Measurements from ENCODE around the gene PRR23E.

The PRR23E gene, protein sequence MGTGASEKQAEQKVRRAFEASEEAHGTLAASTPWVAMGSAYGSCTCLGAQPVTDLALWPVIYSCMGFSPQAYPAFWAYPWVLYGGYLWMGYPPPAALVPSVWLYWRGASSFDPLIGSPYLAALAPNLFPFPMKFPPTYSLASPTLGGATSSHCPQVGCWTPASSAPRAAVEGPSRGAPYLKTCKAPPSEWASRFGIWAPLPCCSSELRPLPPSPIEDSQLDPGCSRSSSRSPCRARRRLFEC

DNA sequence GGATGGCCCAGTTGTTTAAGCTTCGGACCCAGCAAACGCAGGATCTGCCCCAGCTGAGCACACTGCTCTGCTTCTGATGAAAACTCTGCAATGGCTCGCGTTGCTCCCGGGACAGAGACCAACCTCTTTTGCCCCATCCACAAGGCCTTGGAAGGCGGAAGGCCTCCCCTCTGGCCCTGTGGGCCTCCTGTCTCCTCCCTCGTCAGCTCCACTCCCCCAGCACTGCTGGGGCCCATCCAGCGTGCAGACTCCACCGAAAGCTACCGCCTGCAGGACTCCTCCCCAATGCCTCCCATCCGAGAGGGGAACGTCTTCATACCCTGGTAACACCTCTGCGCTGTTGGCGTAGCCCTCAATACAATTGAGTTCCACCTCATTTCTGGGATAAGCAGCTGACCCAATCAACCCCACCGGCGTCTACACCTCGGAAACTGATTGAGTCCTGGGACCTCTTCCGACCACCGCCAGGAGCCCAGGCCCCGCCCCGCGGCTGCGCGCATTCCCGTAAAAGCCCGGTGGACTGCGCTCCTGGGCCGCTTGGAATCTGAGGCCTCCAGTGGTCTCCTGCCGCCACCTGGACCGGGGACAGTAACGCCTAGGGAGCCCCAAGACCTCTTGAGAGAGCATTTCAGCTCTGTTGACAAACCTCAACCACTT is at the start of gene PRR23E:
Gene PRR23E, plus strand, starts transcription at position 556 of the 657 bp plus-strand sequence. CDS start 3,555 bp downstream, outside the sequence.
- H3K4me1 ChIP-seq (ENCODE audit: insufficient read depth, low read length) = no peaks in the 10 kb centered on the region
- H3K36me3 ChIP-seq (ENCODE audit: insufficient read depth, low read length) = no peaks in the 10 kb centered on the region
- H3K27me3 ChIP-seq (ENCODE audit: insufficient read depth, low read length) = no peaks in the 10 kb centered on the region
- no peak within 1 kb of the TSS for H3K4me3 ChIP-seq (ENCODE audit: low read length)
- H2AFZ ChIP-seq (ENCODE audit: low read depth, low read length) = no peak within 1 kb of the TSS
- H3K9me3 ChIP-seq (ENCODE audit: low read length) = no peaks in the 10 kb centered on the region

DNA sequence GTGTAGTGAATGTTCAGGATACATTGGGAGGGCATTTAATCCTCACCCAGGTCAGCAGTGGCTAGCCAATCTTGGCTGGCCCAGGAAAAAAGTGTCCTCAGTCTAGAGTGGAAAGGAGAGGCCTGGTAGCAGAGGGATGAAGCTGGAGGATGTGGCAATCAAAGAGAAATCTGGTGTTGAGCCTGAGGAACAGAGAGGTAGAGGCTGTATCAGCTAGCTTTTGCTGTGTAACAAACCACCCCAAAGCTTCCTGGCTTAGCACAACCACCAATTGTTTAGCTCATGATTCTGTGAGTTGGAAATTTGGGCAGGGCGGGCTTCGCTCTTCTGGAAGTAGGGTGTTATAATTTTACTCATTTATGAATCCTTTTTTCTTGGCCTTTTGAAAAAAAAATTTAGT is 49.8 kb upstream of the PRR23E start:
- H2AFZ ChIP-seq (ENCODE audit: low read depth, low read length) = no peak overlapping the region
- no peaks in the 10 kb centered on the region for H3K4me1 ChIP-seq (ENCODE audit: insufficient read depth, low read length)
- peaks cover 21% of the 10 kb centered on the region for H3K27me3 ChIP-seq (ENCODE audit: insufficient read depth, low read length)
- H3K4me3 ChIP-seq (ENCODE audit: low read length) = no peak overlapping the region
- H3K36me3 ChIP-seq (ENCODE audit: insufficient read depth, low read length) = no peaks in the 10 kb centered on the region
- H3K9me3 ChIP-seq (ENCODE audit: low read length) = no peaks in the 10 kb centered on the region

DNA sequence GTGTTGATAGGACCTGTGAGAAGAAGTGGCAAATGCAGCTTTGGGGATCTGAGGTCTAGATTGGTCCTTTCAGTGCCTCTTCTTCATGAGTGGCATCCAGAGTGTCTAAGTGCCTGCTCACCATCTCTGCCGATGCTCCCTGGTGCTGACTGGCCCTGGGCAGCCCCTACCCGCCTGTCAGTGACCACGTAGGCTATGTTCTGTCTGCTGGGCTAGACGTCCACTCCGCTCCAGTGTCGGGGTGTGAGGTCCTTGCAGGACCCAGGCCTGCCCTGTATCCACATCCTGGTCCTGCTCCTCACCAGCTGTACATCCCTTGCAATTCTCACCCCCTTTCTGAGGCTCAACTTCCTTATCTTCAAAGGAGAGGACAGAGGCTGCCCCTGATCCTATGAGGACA is 48.3 kb upstream of the PRR23E start:
- no peak overlapping the region for H3K4me3 ChIP-seq (ENCODE audit: low read length)
- H2AFZ ChIP-seq (ENCODE audit: low read depth, low read length) = no peak overlapping the region
- no peaks in the 10 kb centered on the region for H3K9me3 ChIP-seq (ENCODE audit: low read length)
- H3K27me3 ChIP-seq (ENCODE audit: insufficient read depth, low read length) = peaks cover 8% of the 10 kb centered on the region
- H3K4me1 ChIP-seq (ENCODE audit: insufficient read depth, low read length) = no peaks in the 10 kb centered on the region
- H3K36me3 ChIP-seq (ENCODE audit: insufficient read depth, low read length) = no peaks in the 10 kb centered on the region

DNA sequence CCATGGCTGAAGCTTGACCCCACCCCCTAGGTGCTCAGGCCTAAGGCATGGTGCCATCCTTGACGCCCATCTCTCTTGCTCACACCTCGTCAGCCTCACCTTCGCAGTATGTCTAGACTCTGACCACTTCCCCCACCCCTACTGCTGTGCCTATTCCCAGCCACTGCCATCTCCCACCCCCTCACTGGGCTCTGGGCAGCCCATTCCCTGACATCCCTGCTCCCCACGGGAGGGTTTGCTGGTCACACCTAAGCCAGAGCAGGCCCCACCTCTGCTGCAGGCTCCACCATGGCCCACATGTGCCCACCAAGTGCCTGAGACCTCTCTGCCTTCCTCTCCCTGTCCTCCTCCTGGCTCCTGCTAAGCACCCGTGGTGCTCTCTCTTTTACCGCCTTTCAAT is 47.7 kb upstream of the PRR23E start:
- no peaks in the 10 kb centered on the region for H3K9me3 ChIP-seq (ENCODE audit: low read length)
- no peak overlapping the region for H3K4me3 ChIP-seq (ENCODE audit: low read length)
- H3K4me1 ChIP-seq (ENCODE audit: insufficient read depth, low read length) = no peaks in the 10 kb centered on the region
- H3K27me3 ChIP-seq (ENCODE audit: insufficient read depth, low read length) = peaks cover 8% of the 10 kb centered on the region
- no peaks in the 10 kb centered on the region for H3K36me3 ChIP-seq (ENCODE audit: insufficient read depth, low read length)
- H2AFZ ChIP-seq (ENCODE audit: low read depth, low read length) = no peak overlapping the region

DNA sequence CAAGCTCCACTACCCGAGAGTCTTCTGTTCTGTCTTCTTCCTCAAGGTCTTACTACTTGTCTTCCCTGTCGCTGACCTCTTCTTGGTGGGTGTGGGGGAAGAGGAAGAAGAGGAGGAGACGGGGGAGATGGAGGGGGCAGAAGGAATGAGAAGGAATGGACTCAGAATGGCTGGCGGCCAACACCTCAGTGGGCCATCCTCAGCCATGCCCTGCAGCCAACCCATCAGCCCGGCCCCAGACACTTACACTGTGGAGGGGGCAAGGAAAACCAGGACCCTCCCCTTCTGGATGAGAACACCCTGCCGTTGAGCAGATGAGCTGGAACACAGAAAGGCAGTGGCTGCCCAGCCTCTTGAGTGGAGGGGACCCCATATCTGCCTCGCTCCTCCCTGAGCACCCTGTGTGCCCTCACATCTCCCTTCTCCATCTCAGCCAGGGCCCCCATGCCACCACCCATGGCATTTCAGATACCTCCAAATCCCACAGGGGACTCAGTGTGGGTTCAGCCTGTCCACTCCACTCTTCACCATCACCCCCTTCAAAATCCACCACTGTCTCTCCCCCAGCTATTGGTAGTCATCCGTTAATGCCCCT is 45.5 kb upstream of the PRR23E start:
- Histone ChIP-seq H3K36me3 (ENCODE audit: insufficient read depth, low read length) (no peaks in the 10 kb centered on the region), H3K9me3 (ENCODE audit: low read length) (no peaks in the 10 kb centered on the region), H3K4me3 (ENCODE audit: low read length) (no peak overlapping the region), H3K27me3 (ENCODE audit: insufficient read depth, low read length) (no peaks in the 10 kb centered on the region), H2AFZ (ENCODE audit: low read depth, low read length) (no peak overlapping the region), H3K4me1 (ENCODE audit: insufficient read depth, low read length) (no peaks in the 10 kb centered on the region)

DNA sequence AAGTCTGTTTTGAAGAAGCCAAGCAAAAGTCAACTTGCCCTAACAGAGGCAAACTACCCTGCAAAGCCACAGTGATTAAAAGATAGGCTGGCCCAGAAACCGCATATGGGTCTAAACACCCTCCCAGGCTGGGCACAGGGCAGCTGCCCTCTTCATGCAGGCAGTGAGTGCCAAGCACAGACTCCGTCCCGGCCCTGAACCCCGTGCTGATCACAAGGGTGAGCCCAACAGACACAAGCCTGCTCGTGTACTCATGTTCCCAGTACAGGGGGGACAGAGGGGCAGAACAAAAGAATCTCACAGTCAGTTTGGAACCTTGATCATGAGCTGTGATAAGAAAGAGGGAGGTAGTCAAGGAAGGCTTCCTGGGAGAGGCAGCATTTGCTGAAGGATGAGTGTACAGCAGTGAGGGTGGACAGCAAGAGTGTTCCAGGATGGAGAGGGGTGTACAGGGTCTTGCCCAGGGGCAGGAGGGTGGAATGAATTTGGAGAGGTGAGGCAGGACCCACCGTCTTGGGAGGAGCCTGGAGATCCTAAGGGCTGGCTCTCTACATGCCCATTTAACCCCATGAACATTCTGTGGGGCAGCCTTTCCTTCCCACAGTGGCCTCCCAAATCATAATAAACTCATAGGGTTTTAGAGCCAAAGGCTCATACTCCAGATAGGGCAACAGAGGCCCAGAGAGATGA is 43.2 kb upstream of the PRR23E start:
- no peaks in the 10 kb centered on the region for H3K4me1 ChIP-seq (ENCODE audit: insufficient read depth, low read length)
- no peaks in the 10 kb centered on the region for H3K9me3 ChIP-seq (ENCODE audit: low read length)
- H3K36me3 ChIP-seq (ENCODE audit: insufficient read depth, low read length) = no peaks in the 10 kb centered on the region
- no peak overlapping the region for H2AFZ ChIP-seq (ENCODE audit: low read depth, low read length)
- H3K27me3 ChIP-seq (ENCODE audit: insufficient read depth, low read length) = no peaks in the 10 kb centered on the region
- H3K4me3 ChIP-seq (ENCODE audit: low read length) = no peak overlapping the region

DNA sequence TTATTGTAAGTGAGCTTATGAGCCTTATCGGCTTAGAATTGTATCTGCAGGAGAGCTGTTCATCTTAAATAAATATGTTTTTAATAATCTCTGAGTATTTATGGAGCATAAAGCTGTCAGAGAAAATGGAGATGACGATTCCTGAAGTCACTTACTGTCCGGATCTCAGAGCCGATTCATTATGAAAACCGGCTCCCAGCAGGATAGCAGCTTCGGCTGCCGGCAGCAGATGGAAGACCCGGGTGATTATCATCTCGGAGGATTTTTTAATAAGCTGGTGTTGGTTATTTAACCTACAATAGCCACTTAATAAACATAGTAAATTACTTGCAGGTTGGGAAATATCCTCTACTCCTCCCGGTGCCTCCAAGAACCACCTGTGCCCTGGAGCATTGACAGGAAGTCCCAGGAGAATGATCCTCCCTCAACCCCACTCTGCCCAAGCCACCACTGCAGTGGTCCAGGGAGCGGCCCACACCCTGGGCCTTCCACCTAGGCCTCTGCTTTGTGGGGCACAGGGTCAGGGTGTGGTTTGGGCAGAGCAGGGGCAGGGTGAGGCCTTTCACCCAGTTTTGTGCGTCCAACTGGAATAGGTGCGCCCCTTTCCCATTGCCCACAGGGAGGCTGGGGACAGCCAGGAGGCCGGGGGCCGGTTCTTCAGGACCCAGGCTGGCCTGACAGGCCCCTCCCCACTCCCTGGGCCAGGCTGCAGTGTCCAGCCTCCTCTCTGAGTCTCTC is 42.2 kb upstream of the PRR23E start:
- Histone ChIP-seq H3K4me1 (ENCODE audit: insufficient read depth, low read length) (no peaks in the 10 kb centered on the region), H3K27me3 (ENCODE audit: insufficient read depth, low read length) (no peaks in the 10 kb centered on the region), H2AFZ (ENCODE audit: low read depth, low read length) (no peak overlapping the region), H3K36me3 (ENCODE audit: insufficient read depth, low read length) (no peaks in the 10 kb centered on the region), H3K4me3 (ENCODE audit: low read length) (no peak overlapping the region), H3K9me3 (ENCODE audit: low read length) (no peaks in the 10 kb centered on the region)

DNA sequence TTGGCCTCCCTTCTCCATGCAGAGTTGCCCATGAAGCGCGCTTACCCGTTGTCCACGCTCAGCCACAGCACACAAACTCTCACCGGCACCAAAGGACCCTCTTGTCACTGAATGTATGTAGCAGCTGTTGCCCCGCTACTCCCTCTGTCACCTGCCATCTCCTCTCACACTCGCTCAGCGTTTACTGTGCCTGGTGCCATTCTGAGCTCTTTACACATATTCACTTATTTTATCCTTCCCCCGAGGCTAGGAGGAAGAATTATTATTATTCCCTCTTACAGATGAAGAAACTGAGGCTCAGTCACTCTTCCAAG is 41.7 kb upstream of the PRR23E start:
- Histone ChIP-seq H3K4me1 (ENCODE audit: insufficient read depth, low read length) (no peaks in the 10 kb centered on the region), H2AFZ (ENCODE audit: low read depth, low read length) (no peak overlapping the region), H3K4me3 (ENCODE audit: low read length) (no peak overlapping the region), H3K9me3 (ENCODE audit: low read length) (no peaks in the 10 kb centered on the region), H3K27me3 (ENCODE audit: insufficient read depth, low read length) (no peaks in the 10 kb centered on the region), H3K36me3 (ENCODE audit: insufficient read depth, low read length) (no peaks in the 10 kb centered on the region)

DNA sequence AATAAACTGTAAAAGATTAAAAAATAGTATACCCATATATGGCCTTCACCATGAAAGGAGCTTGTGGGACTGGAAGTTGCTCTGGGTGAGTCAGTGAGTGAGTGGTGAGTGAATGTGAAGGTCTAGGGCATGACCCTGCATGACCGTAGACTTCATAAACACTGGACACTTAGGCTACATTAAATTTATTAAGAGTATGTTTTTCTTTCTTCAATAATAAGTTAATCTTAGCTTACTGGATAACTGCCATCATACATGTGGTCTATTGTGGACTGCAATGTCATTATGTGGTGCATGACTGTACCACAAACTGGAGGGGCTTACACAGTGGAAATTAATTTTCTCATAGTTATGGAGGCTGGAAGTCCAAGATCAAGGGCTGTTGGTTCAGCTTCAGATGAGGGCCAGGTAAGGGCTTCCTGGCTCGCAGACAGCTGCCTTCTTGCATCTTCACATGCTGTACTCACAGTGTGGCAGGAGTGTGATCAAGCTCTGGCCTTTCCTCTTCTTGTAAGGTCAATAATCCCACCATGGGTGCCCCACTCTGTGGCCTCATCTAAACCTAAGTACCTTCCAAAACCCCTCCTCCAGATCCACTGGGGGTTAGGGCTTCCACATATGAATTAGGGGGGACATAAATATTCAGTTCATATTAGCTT is 40.8 kb upstream of the PRR23E start:
- Histone ChIP-seq H3K4me1 (ENCODE audit: insufficient read depth, low read length) (no peaks in the 10 kb centered on the region), H3K4me3 (ENCODE audit: low read length) (no peak overlapping the region), H3K27me3 (ENCODE audit: insufficient read depth, low read length) (no peaks in the 10 kb centered on the region)

DNA sequence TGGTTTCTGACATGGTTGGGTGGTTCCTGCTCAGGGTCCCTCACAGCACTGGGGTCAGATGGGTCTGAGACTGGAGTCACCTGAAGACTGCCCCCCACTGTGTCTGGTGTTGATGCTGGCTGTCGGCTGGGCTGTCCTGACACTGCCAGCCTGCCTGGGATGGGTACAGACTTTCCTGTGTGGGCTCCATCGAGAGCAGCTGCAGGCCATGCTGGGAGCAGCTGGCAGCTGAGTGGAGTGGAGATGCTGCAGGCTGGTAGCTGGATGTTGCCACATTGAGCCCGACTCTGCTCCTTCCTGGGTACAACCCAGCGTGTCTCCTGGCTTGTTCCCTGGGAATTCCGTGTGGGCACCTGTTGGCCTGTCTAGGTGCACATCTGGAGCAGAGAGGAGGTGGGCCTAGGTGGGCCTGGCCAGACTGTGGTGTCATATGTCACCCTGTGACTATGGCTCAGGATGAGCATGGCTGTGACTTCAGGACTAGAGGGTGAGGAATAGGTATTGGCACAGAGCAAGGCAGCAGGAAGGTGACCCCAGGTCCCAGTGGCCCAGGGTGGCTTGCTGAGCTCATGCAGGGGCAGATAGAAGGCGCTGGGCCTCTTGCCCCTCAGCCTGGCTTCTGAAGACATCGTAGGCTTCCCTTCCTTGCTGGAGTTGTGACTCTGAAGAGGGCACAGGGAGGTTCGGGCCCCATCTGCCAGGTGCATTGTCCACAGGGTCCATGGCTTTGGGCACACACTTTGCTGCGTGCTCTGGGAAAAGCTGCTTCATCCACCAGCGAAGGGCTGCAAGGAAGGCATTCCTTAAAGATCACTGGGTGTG is 40.0 kb upstream of the PRR23E start:
- no peaks in the 10 kb centered on the region for H3K27me3 ChIP-seq (ENCODE audit: insufficient read depth, low read length)

More for the DNA sequence above, 40.8 kb upstream of the PRR23E start:
- Histone ChIP-seq H3K9me3 (ENCODE audit: low read length) (no peaks in the 10 kb centered on the region), H2AFZ (ENCODE audit: low read depth, low read length) (no peak overlapping the region), H3K36me3 (ENCODE audit: insufficient read depth, low read length) (no peaks in the 10 kb centered on the region)

DNA sequence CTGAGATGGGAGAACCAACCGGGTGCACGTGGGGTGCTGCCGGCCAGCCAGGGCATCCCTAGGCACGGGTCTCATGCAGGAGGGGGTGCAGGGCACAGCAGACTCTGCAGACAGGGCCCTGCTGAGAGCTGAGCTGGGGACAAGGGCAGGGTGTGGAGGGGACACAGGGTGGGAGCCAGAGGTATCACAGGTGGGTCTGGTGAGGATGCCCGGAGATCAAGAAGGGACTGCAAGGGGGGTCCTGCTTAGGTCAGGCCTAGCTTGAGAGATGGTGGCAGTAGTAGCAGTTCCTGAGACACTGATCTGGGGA is 39.5 kb upstream of the PRR23E start:
- Histone ChIP-seq H3K4me3 (ENCODE audit: low read length) (no peak overlapping the region), H3K4me1 (ENCODE audit: insufficient read depth, low read length) (peaks cover 2% of the 10 kb centered on the region), H3K27me3 (ENCODE audit: insufficient read depth, low read length) (no peaks in the 10 kb centered on the region), H3K9me3 (ENCODE audit: low read length) (no peaks in the 10 kb centered on the region), H3K36me3 (ENCODE audit: insufficient read depth, low read length) (no peaks in the 10 kb centered on the region), H2AFZ (ENCODE audit: low read depth, low read length) (no peak overlapping the region)

More for the DNA sequence above, 40.0 kb upstream of the PRR23E start:
- no peaks in the 10 kb centered on the region for H3K9me3 ChIP-seq (ENCODE audit: low read length)
- H3K4me3 ChIP-seq (ENCODE audit: low read length) = no peak overlapping the region
- no peaks in the 10 kb centered on the region for H3K4me1 ChIP-seq (ENCODE audit: insufficient read depth, low read length)
- H2AFZ ChIP-seq (ENCODE audit: low read depth, low read length) = no peak overlapping the region
- H3K36me3 ChIP-seq (ENCODE audit: insufficient read depth, low read length) = no peaks in the 10 kb centered on the region

All from neuron (in vitro differentiated cells).